CD4-positive, alpha-beta T cell (primary cell): ENCODE data around the gene SCFD2. TPM values are rescaled to one million over a fixed set of nuclear protein-coding genes. Genes with fewer than 3 reads are reported as not detected.
"Not testable (repeated sequence)": the region's sequence is repeated elsewhere in the genome, so short reads cannot be mapped to it uniquely, and the experiment has no call there.

Source experiments
- ATAC-seq: fragments of 200-7000 bp; cut with Tn5 transposase; one replicate; pipeline ENCODE4 v1.10.0; 2022; ENCODE audit warnings: mild to moderate bottlenecking; ENCODE audit not compliant: poor library complexity
- CTCF ChIA-PET: fragments of 350-600 bp; sonication (Branson Sonifier 250); formaldehyde crosslinking; loops from one replicate; lab custom pipeline; 2021; ENCODE audit warnings: antibody characterized with exemption, inconsistent platforms; lab: Charles Lee
- POLR2A ChIA-PET: fragments of 350-600 bp; sonication (Branson Sonifier 250); formaldehyde crosslinking; loops from one replicate; lab custom pipeline; 2021; ENCODE audit warnings: antibody characterized with exemption, inconsistent platforms; lab: Charles Lee
- DNase-seq, 14 experiments: peaks; one replicate each; pipeline ENCODE4 v3.0.0-alpha.2; 2013 to 2020; ENCODE audit warnings: mixed read lengths in 2 of 14
- H3K27ac ChIP-seq, 2 donors: one replicate each; pipeline versions ENCODE4 v1.5.1 to v1.7.0; 2013; ENCODE audit warnings: low read length in 2 of 2, low read depth in 1 of 2, mild to moderate bottlenecking in 1 of 2
- H3K27me3 ChIP-seq, 2 experiments: 1 replicate in 1 of 2; 2 replicates in 1 of 2; pipeline versions ENCODE4 v1.6.1 to v1.7.0; 2013; ENCODE audit warnings: low read length in 2 of 2, control low read depth in 1 of 2, mild to moderate bottlenecking in 1 of 2, moderate library complexity in 1 of 2; ENCODE audit not compliant: insufficient read depth in 2 of 2, control insufficient read depth in 1 of 2
- H3K36me3 ChIP-seq: one replicate; pipeline ENCODE4 v1.6.1; 2013; ENCODE audit warnings: low read length, control low read depth; ENCODE audit not compliant: insufficient read depth
- H3K4me1 ChIP-seq: one replicate; pipeline ENCODE4 v1.6.1; 2013; ENCODE audit warnings: low read length, control low read depth; ENCODE audit not compliant: insufficient read depth
- H3K4me3 ChIP-seq: one replicate; pipeline ENCODE4 v1.5.1; 2013; ENCODE audit warnings: mild to moderate bottlenecking, low read length, moderate library complexity
- H3K9me3 ChIP-seq, 2 experiments: 1 replicate in 1 of 2; 2 replicates in 1 of 2; pipeline versions ENCODE4 v1.6.1 to v1.7.0; 2013; ENCODE audit warnings: low read length in 2 of 2, mild to moderate bottlenecking in 2 of 2, control low read depth in 1 of 2, moderate library complexity in 1 of 2; ENCODE audit not compliant: control insufficient read depth in 1 of 2, insufficient read depth in 1 of 2
- H3K27ac Mint-ChIP-seq: one replicate; pipeline ENCODE4 v1.8.0; 2020; ENCODE audit warnings: mixed read lengths
- H3K27me3 Mint-ChIP-seq: one replicate; pipeline ENCODE4 v1.8.0; 2021; ENCODE audit warnings: mixed read lengths
- H3K36me3 Mint-ChIP-seq: one replicate; pipeline ENCODE4 v1.8.0; 2021; ENCODE audit warnings: low read depth, mixed read lengths
- H3K4me1 Mint-ChIP-seq: one replicate; pipeline ENCODE4 v1.8.0; 2021; ENCODE audit warnings: low read depth, mixed read lengths
- H3K4me3 Mint-ChIP-seq: one replicate; pipeline ENCODE4 v1.8.0; 2020; ENCODE audit warnings: mild to moderate bottlenecking, mixed read lengths
- H3K9me3 Mint-ChIP-seq: one replicate; pipeline ENCODE4 v1.8.0; 2020; ENCODE audit warnings: mixed read lengths
- intact Hi-C, 2 experiments: fragments of 100-400 bp; cut with DNase I in 1 of 2; cut with micrococcal nuclease in 1 of 2; formaldehyde crosslinking; loops; one replicate each; pipeline versions ENCODE4 v1.15.1 to v1.9.0; 2023 to 2025; cut with DNase I, micrococcal nuclease
- total RNA-seq, 174 experiments: library from RNA in 2 of 174; stranded (reverse) in 2 of 174; gene quantifications; one replicate each; pipeline ENCODE4 v1.2.3 and lab custom pipeline; 2021 to 2026
- TF ChIP-seq, protein P1 (sequence below): fragments of 200-600 bp; IDR thresholded peaks from one replicate; pipeline ENCODE4 v1.8.0; 2022; ENCODE audit warnings: antibody characterized with exemption, mild to moderate bottlenecking

Gene SCFD2
- total RNA-seq, 2 experiments from 2014 or later: 15.4 to 17.6 TPM

DNA sequence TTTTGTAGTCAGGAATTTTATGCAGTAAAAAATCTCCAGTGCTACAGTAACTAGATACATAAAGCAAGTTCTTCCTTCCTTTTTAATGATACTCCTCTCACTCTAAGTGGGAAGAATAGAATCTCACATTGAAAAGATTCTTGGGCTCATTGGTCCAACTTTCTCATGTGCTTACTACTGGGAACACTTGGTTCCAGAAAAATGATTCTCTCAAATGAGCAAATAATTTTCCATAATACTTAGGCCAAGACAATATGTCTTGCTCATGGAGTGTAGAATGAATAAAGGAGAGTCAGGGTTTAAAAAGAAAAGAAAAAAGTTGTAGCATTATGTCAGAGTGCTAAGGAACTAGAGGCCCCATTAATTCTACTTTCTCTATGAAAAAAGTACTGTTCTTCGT, 306.0 kb downstream of the SCFD2 start:
- Mint-ChIP-seq H3K27ac (no peak overlapping the region), H3K36me3 (peaks cover 6% of the 10 kb centered on the region), H3K4me3 (no peak overlapping the region), H3K9me3 (peaks cover 3% of the 10 kb centered on the region), H3K27me3 (no peaks in the 10 kb centered on the region), H3K4me1 (no peaks in the 10 kb centered on the region)
- H3K27me3 ChIP-seq: no peaks in the 10 kb centered on the region
- DNase-seq: no peak
- ChIA-PET CTCF (no interaction called here), POLR2A (no interaction called here)
- no peaks in the 10 kb centered on the region for H3K4me1 ChIP-seq
- H3K4me3 ChIP-seq: no peak overlapping the region
- H3K27ac ChIP-seq: no peak overlapping the region
- no peaks in the 10 kb centered on the region for H3K36me3 ChIP-seq
- intact Hi-C loops: no loop called here
- H3K9me3 ChIP-seq: no peaks in the 10 kb centered on the region
- ATAC-seq: no peak
- TF ChIP-seq, protein P1, sequence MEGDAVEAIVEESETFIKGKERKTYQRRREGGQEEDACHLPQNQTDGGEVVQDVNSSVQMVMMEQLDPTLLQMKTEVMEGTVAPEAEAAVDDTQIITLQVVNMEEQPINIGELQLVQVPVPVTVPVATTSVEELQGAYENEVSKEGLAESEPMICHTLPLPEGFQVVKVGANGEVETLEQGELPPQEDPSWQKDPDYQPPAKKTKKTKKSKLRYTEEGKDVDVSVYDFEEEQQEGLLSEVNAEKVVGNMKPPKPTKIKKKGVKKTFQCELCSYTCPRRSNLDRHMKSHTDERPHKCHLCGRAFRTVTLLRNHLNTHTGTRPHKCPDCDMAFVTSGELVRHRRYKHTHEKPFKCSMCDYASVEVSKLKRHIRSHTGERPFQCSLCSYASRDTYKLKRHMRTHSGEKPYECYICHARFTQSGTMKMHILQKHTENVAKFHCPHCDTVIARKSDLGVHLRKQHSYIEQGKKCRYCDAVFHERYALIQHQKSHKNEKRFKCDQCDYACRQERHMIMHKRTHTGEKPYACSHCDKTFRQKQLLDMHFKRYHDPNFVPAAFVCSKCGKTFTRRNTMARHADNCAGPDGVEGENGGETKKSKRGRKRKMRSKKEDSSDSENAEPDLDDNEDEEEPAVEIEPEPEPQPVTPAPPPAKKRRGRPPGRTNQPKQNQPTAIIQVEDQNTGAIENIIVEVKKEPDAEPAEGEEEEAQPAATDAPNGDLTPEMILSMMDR: no peak

DNA sequence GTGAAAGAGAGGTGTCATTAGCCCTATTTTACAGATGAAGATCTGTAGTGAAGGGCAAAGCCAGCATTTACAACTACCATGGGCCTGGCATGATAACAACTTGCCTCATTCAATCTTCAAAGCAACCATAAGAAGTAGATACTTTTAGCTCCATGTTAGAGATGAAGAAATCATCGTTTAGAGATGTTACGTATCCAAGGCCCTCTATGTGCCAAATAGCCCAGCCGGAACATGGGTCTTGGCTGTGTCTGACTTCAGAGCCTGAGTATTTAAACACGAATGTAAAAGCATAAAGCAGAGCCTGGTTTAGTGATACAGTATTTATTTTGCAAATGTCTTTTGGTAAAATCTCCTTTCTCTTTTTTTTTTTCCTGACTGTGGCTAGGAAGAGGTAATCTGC, 306.6 kb downstream of the SCFD2 start:
- H3K27me3 ChIP-seq: no peaks in the 10 kb centered on the region
- no peak for ATAC-seq
- Mint-ChIP-seq H3K4me3 (no peak overlapping the region), H3K27ac (no peak overlapping the region), H3K36me3 (peaks cover 6% of the 10 kb centered on the region), H3K4me1 (no peaks in the 10 kb centered on the region), H3K27me3 (no peaks in the 10 kb centered on the region), H3K9me3 (peaks cover 3% of the 10 kb centered on the region)
- DNase-seq: no peak
- TF ChIP-seq, protein P1: no peak
- no peaks in the 10 kb centered on the region for H3K4me1 ChIP-seq
- no peak overlapping the region for H3K4me3 ChIP-seq
- CTCF ChIA-PET: no interaction called here
- intact Hi-C loops: no loop called here
- H3K36me3 ChIP-seq: no peaks in the 10 kb centered on the region
- H3K27ac ChIP-seq: no peak overlapping the region
- POLR2A ChIA-PET: no interaction called here
- H3K9me3 ChIP-seq: no peaks in the 10 kb centered on the region

DNA sequence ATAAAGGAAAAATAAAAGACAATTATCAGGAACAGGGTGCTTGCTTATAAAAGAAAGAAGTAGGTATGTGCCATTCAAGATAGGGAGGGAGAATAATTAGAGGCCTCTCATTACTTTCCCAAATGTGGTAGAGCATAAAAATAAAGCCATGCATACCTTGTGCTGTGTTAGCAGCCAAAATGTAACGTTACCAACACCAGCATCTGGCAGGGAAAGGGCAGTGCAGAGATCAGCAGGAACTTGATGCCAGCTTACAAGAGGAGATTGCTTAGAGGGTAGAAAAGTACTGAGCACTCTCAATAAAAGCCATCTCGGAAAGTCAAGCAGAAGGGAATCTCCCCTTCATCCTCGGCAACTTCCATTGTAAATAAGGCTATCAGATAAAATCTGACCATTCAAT, 308.2 kb downstream of the SCFD2 start:
- Histone ChIP-seq H3K27ac (no peak overlapping the region), H3K36me3 (no peaks in the 10 kb centered on the region), H3K27me3 (no peaks in the 10 kb centered on the region), H3K4me3 (no peak overlapping the region), H3K9me3 (no peaks in the 10 kb centered on the region), H3K4me1 (no peaks in the 10 kb centered on the region)
- POLR2A ChIA-PET: no interaction called here
- intact Hi-C loops: no loop called here
- H3K27ac Mint-ChIP-seq: no peak overlapping the region
- DNase-seq (no peak), ATAC-seq (no peak)
- TF ChIP-seq, protein P1: no peak
- no peaks in the 10 kb centered on the region for H3K4me1 Mint-ChIP-seq
- H3K4me3 Mint-ChIP-seq: no peak overlapping the region
- peaks cover 6% of the 10 kb centered on the region for H3K36me3 Mint-ChIP-seq
- no peaks in the 10 kb centered on the region for H3K27me3 Mint-ChIP-seq
- CTCF ChIA-PET: no interaction called here
- peaks cover 3% of the 10 kb centered on the region for H3K9me3 Mint-ChIP-seq

DNA sequence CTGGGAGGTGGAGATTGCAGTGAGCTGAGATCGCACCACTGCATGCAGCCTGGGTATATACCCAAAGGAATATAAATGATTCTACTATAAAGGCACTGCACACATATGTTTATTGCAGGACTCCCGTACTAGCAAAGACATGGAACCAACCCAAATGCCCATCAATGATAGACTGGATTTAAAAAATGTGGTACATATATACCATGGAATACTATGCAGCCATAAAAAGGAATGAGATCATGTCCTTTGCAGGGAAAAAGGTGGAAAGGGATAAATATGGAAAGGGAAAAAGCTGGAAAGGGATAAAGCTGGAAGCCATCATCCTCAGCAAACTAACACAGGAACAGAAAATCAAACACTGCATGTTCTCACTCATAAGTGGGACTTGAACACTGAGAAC, 308.8 kb downstream of the SCFD2 start:
- H3K4me3 ChIP-seq, H3K27me3 Mint-ChIP-seq, H3K4me3 Mint-ChIP-seq, POLR2A ChIA-PET, H3K4me1 Mint-ChIP-seq, CTCF ChIA-PET, intact Hi-C loops, H3K4me1 ChIP-seq, H3K9me3 ChIP-seq, H3K36me3 ChIP-seq, H3K36me3 Mint-ChIP-seq, H3K9me3 Mint-ChIP-seq, H3K27ac ChIP-seq, DNase-seq, ATAC-seq, H3K27ac Mint-ChIP-seq, H3K27me3 ChIP-seq: not testable (repeated sequence)
